Activated naive CD8-positive, alpha-beta T cell treated with anti-CD3 and anti-CD28 coated beads for 36 hours (primary cell): ENCODE results near the gene PRKN. TPM values are rescaled to one million over a fixed set of nuclear protein-coding genes. Genes with fewer than 3 reads are reported as not detected.

Experiments
- DNase-seq: peaks from one replicate; pipeline ENCODE4 v3.0.0; 2021
- H3K27ac Mint-ChIP-seq: one replicate; pipeline ENCODE4 v1.8.0; 2022; ENCODE audit warnings: mild to moderate bottlenecking, moderate library complexity, mixed read lengths
- H3K27me3 Mint-ChIP-seq: one replicate; pipeline ENCODE4 v1.8.0; 2022; ENCODE audit warnings: mild to moderate bottlenecking, mixed read lengths
- H3K36me3 Mint-ChIP-seq: one replicate; pipeline ENCODE4 v1.8.0; 2021; ENCODE audit warnings: mild to moderate bottlenecking, mixed read lengths
- H3K4me1 Mint-ChIP-seq: one replicate; pipeline ENCODE4 v1.8.0; 2021; ENCODE audit warnings: mixed read lengths
- H3K4me3 Mint-ChIP-seq: one replicate; pipeline ENCODE4 v1.8.0; 2022; ENCODE audit warnings: mild to moderate bottlenecking, moderate library complexity, mixed read lengths
- H3K9me3 Mint-ChIP-seq: one replicate; pipeline ENCODE4 v1.8.0; 2022; ENCODE audit warnings: mixed read lengths
- total RNA-seq, 2 experiments: library from RNA; stranded (reverse); gene quantifications; one replicate each; pipeline ENCODE4 v1.2.3, GENCODE V29; 2021

PRKN gene
- total RNA-seq, 2 experiments from 2014 or later, result 0.26 to 0.52 TPM

GRCh38 chr6:162315291-162315690 lies 412.3 kb downstream of the PRKN start:
- H3K27ac Mint-ChIP-seq, result no peak overlapping the region
- H3K36me3 Mint-ChIP-seq, result no peaks in the 10 kb centered on the region
- H3K9me3 Mint-ChIP-seq, result peaks cover 7% of the 10 kb centered on the region
- no peaks in the 10 kb centered on the region for H3K4me1 Mint-ChIP-seq
- no peaks in the 10 kb centered on the region for H3K27me3 Mint-ChIP-seq
- DNase-seq, result no peak
- H3K4me3 Mint-ChIP-seq, result no peak overlapping the region

- no peaks in the 10 kb centered on the region for H3K4me1 Mint-ChIP-seq
- DNase-seq, result no peak
- H3K9me3 Mint-ChIP-seq, result peaks cover 7% of the 10 kb centered on the region
- H3K4me3 Mint-ChIP-seq, result no peak overlapping the region
- H3K27ac Mint-ChIP-seq, result no peak overlapping the region
- no peaks in the 10 kb centered on the region for H3K36me3 Mint-ChIP-seq
- H3K27me3 Mint-ChIP-seq, result no peaks in the 10 kb centered on the region
Measured at GRCh38 chr6:162313922-162314660, 413.5 kb downstream of the PRKN start.

GRCh38 chr6:162307865-162308264 lies 419.7 kb downstream of the PRKN start:
- Mint-ChIP-seq H3K27ac (no peak overlapping the region), H3K36me3 (no peaks in the 10 kb centered on the region), H3K4me3 (no peak overlapping the region), H3K9me3 (no peaks in the 10 kb centered on the region), H3K27me3 (no peaks in the 10 kb centered on the region), H3K4me1 (no peaks in the 10 kb centered on the region)
- no peak for DNase-seq

- Mint-ChIP-seq H3K4me3 (no peak overlapping the region), H3K4me1 (no peaks in the 10 kb centered on the region), H3K9me3 (no peaks in the 10 kb centered on the region), H3K27me3 (no peaks in the 10 kb centered on the region), H3K27ac (no peak overlapping the region), H3K36me3 (no peaks in the 10 kb centered on the region)
- DNase-seq, result no peak
Measured at GRCh38 chr6:162306616-162307015, 420.9 kb downstream of the PRKN start.

- no peaks in the 10 kb centered on the region for H3K9me3 Mint-ChIP-seq
- no peak for DNase-seq
- no peak overlapping the region for H3K27ac Mint-ChIP-seq
Measured at GRCh38 chr6:162301128-162301527, 426.4 kb downstream of the PRKN start.

GRCh38 chr6:162294029-162294428 lies 433.5 kb downstream of the PRKN start:
- no peak for DNase-seq
- no peak overlapping the region for H3K4me3 Mint-ChIP-seq
- H3K36me3 Mint-ChIP-seq, result no peaks in the 10 kb centered on the region
- H3K4me1 Mint-ChIP-seq, result no peaks in the 10 kb centered on the region
- no peaks in the 10 kb centered on the region for H3K27me3 Mint-ChIP-seq
- no peak overlapping the region for H3K27ac Mint-ChIP-seq
- no peaks in the 10 kb centered on the region for H3K9me3 Mint-ChIP-seq

More at GRCh38 chr6:162301128-162301527, 426.4 kb downstream of the PRKN start:
- no peaks in the 10 kb centered on the region for H3K36me3 Mint-ChIP-seq
- H3K27me3 Mint-ChIP-seq, result no peaks in the 10 kb centered on the region
- H3K4me3 Mint-ChIP-seq, result no peak overlapping the region
- no peaks in the 10 kb centered on the region for H3K4me1 Mint-ChIP-seq

GRCh38 chr6:162292915-162293314 lies 434.7 kb downstream of the PRKN start:
- Mint-ChIP-seq H3K27ac (no peak overlapping the region), H3K36me3 (no peaks in the 10 kb centered on the region), H3K27me3 (no peaks in the 10 kb centered on the region), H3K4me1 (no peaks in the 10 kb centered on the region), H3K9me3 (no peaks in the 10 kb centered on the region), H3K4me3 (no peak overlapping the region)
- no peak for DNase-seq

GRCh38 chr6:162290846-162291465 lies 436.6 kb downstream of the PRKN start:
- H3K27ac Mint-ChIP-seq, result no peak overlapping the region
- H3K9me3 Mint-ChIP-seq, result no peaks in the 10 kb centered on the region

GRCh38 chr6:162289972-162290371 lies 437.6 kb downstream of the PRKN start:
- no peaks in the 10 kb centered on the region for H3K36me3 Mint-ChIP-seq
- H3K27ac Mint-ChIP-seq, result no peak overlapping the region
- H3K27me3 Mint-ChIP-seq, result no peaks in the 10 kb centered on the region
- no peaks in the 10 kb centered on the region for H3K9me3 Mint-ChIP-seq
- DNase-seq, result no peak
- no peaks in the 10 kb centered on the region for H3K4me1 Mint-ChIP-seq
- H3K4me3 Mint-ChIP-seq, result no peak overlapping the region

More at GRCh38 chr6:162290846-162291465, 436.6 kb downstream of the PRKN start:
- no peaks in the 10 kb centered on the region for H3K27me3 Mint-ChIP-seq
- H3K36me3 Mint-ChIP-seq, result no peaks in the 10 kb centered on the region
- H3K4me3 Mint-ChIP-seq, result no peak overlapping the region
- H3K4me1 Mint-ChIP-seq, result no peaks in the 10 kb centered on the region
- DNase-seq, result no peak

- Mint-ChIP-seq H3K36me3 (no peaks in the 10 kb centered on the region), H3K4me1 (no peaks in the 10 kb centered on the region), H3K4me3 (no peak overlapping the region), H3K9me3 (no peaks in the 10 kb centered on the region), H3K27me3 (no peaks in the 10 kb centered on the region), H3K27ac (no peak overlapping the region)
- DNase-seq, result no peak
Measured at GRCh38 chr6:162273986-162274385, 453.6 kb downstream of the PRKN start.

GRCh38 chr6:162271922-162272321 lies 455.6 kb downstream of the PRKN start:
- Mint-ChIP-seq H3K4me1 (no peaks in the 10 kb centered on the region), H3K27ac (no peak overlapping the region), H3K27me3 (no peaks in the 10 kb centered on the region), H3K4me3 (no peak overlapping the region), H3K9me3 (no peaks in the 10 kb centered on the region), H3K36me3 (no peaks in the 10 kb centered on the region)
- no peak for DNase-seq

GRCh38 chr6:162270966-162271365 lies 456.6 kb downstream of the PRKN start:
- H3K27me3 Mint-ChIP-seq, result no peaks in the 10 kb centered on the region
- H3K4me1 Mint-ChIP-seq, result no peaks in the 10 kb centered on the region
- no peak for DNase-seq
- no peak overlapping the region for H3K27ac Mint-ChIP-seq
- no peak overlapping the region for H3K4me3 Mint-ChIP-seq
- no peaks in the 10 kb centered on the region for H3K9me3 Mint-ChIP-seq
- H3K36me3 Mint-ChIP-seq, result no peaks in the 10 kb centered on the region

GRCh38 chr6:162267641-162268040 lies 459.9 kb downstream of the PRKN start:
- Mint-ChIP-seq H3K27ac (no peak overlapping the region), H3K36me3 (no peaks in the 10 kb centered on the region), H3K4me3 (no peak overlapping the region), H3K4me1 (no peaks in the 10 kb centered on the region), H3K9me3 (no peaks in the 10 kb centered on the region), H3K27me3 (no peaks in the 10 kb centered on the region)
- DNase-seq, result no peak

GRCh38 chr6:162267126-162267525 lies 460.4 kb downstream of the PRKN start:
- Mint-ChIP-seq H3K9me3 (no peaks in the 10 kb centered on the region), H3K4me3 (no peak overlapping the region), H3K4me1 (no peaks in the 10 kb centered on the region), H3K27ac (no peak overlapping the region), H3K27me3 (no peaks in the 10 kb centered on the region), H3K36me3 (no peaks in the 10 kb centered on the region)
- DNase-seq, result no peak

- no peaks in the 10 kb centered on the region for H3K9me3 Mint-ChIP-seq
- no peak overlapping the region for H3K27ac Mint-ChIP-seq
- no peaks in the 10 kb centered on the region for H3K36me3 Mint-ChIP-seq
Measured at GRCh38 chr6:162264581-162264980, 463.0 kb downstream of the PRKN start.

More at GRCh38 chr6:162264581-162264980, 463.0 kb downstream of the PRKN start:
- DNase-seq, result no peak
- H3K27me3 Mint-ChIP-seq, result no peaks in the 10 kb centered on the region
- H3K4me1 Mint-ChIP-seq, result no peaks in the 10 kb centered on the region
- H3K4me3 Mint-ChIP-seq, result no peak overlapping the region
